Muscle layer of duodenum (tissue), 2 donors: ENCODE measurements around the gene CARD19.

Experiments used
- H3K27ac ChIP-seq: one replicate; pipeline ENCODE4 v1.7.0; 2013; ENCODE audit warnings: mild to moderate bottlenecking, low read length
- H3K27me3 ChIP-seq: one replicate; pipeline ENCODE4 v1.7.0; 2013; ENCODE audit warnings: low read depth, mild to moderate bottlenecking, control low read depth, low read length
- H3K36me3 ChIP-seq, 2 donors: one replicate each; pipeline ENCODE4 v1.7.0; 2013; ENCODE audit warnings: low read length in 2 of 2, control low read depth in 1 of 2, mild to moderate bottlenecking in 1 of 2; ENCODE audit not compliant: insufficient read depth in 2 of 2, control insufficient read depth in 1 of 2
- H3K4me1 ChIP-seq, 2 donors: one replicate each; pipeline ENCODE4 v1.7.0; 2013; ENCODE audit warnings: low read length in 2 of 2, mild to moderate bottlenecking in 2 of 2, control low read depth in 1 of 2, moderate library complexity in 1 of 2; ENCODE audit not compliant: insufficient read depth in 2 of 2, control insufficient read depth in 1 of 2
- H3K4me3 ChIP-seq, 2 donors: one replicate each; pipeline ENCODE4 v1.7.0; 2013; ENCODE audit warnings: low read length in 2 of 2, low read depth in 1 of 2, mild to moderate bottlenecking in 1 of 2
- H3K9me3 ChIP-seq, 2 donors: one replicate each; pipeline ENCODE4 v1.7.0; 2013; ENCODE audit warnings: low read length in 2 of 2, control low read depth in 1 of 2, mild to moderate bottlenecking in 1 of 2; ENCODE audit not compliant: control insufficient read depth in 1 of 2
- donor health status: healthy.

CARD19 gene

DNA sequence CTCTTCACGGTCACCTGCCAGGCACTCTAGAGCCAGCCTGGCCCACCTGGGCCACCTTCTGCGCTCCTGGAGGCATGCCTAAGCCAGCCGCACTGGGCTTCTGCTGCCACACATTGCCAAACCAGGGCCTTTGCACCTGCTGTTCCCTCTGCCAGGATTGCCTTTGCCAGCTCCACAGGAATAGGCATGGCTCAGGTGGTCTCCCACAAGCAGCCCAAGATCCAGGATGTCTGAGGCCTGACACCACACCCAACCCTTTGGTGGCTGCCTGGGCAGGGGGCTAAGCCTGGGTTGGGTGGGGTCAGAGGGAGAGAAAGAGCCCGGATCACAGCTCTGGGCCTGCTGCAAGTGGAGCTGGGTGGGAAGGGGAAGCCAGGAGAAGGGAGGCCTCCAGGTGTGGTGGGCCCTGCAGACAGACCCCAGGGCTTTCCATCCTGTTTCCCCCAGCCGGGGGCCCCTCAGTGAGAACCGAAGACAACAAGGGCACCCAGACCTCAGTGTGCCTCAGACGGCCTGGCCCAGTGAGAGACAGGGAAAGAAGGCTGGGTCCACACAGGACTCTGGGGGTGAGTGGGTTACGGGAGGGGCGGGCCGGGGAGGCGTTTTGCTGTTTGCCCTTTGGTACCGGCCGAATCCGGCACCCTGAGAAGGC is 38.2 kb upstream of the CARD19 start:
- Histone ChIP-seq H3K27ac (no peak overlapping the region), H3K27me3 (no peaks in the 10 kb centered on the region), H3K36me3 (no peaks in the 10 kb centered on the region), H3K9me3 (no peaks in the 10 kb centered on the region), H3K4me3 (peak overlapping the region in 1 of 2 donors; percentile 72), H3K4me1 (peaks cover 14 to 26% of the 10 kb centered on the region in 2 donors)

GRCh38 chr9:93058355-93059010 is 37.5 kb upstream of the CARD19 start, which contains the start of gene SUSD3:
Gene SUSD3, plus strand, starts transcription at chr9:93058701. Its CDS starts 42 bp downstream, at chr9:93058743.
- Histone ChIP-seq H3K36me3 (no peaks in the 10 kb centered on the region), H3K27ac (no peak within 1 kb of the TSS), H3K4me1 (peaks cover 14 to 26% of the 10 kb centered on the region in 2 donors), H3K9me3 (no peaks in the 10 kb centered on the region), H3K27me3 (no peaks in the 10 kb centered on the region), H3K4me3 (peak within 1 kb of the TSS; percentile 21 to 72)

DNA sequence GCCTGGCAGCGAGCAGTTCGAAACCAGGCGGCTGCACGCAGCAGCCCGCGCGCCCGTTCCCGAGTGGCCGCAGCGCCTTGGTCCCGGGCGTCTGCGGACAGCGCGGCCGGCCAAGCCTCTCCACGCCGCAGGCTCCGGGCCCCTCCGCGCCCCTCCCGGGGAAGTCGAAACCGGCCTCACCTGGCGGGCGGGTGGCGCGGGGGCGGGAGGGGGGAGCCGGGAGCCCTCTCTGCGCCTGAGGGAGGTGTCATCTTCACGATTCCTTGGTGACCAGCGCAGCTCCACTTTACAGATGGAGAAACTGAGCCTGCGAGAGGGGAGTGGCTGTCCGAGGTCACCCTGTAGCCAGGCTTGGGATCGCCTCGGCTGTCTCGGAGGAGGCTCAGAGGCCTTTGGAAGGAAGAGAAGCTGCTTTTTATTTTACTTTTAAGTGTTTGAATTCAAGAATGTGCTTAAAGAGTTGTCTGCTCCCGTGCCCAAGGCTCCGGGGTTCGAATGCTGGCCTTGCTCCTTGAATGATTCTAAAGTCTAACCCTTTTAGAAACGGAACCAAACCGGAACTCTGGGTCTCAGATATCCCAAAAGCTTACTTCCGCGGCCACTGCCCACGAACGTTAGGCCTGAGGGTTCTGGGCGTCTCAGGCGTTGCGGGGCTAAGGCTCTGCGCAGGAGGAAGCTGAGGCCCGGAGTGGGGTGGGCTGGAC is 36.9 kb upstream of the CARD19 start:
- no peaks in the 10 kb centered on the region for H3K9me3 ChIP-seq
- peak overlapping the region; percentile 21 to 72 for H3K4me3 ChIP-seq
- no peak overlapping the region for H3K27ac ChIP-seq
- H3K4me1 ChIP-seq = peaks cover 14 to 26% of the 10 kb centered on the region in 2 donors
- no peaks in the 10 kb centered on the region for H3K27me3 ChIP-seq
- H3K36me3 ChIP-seq = no peaks in the 10 kb centered on the region

DNA sequence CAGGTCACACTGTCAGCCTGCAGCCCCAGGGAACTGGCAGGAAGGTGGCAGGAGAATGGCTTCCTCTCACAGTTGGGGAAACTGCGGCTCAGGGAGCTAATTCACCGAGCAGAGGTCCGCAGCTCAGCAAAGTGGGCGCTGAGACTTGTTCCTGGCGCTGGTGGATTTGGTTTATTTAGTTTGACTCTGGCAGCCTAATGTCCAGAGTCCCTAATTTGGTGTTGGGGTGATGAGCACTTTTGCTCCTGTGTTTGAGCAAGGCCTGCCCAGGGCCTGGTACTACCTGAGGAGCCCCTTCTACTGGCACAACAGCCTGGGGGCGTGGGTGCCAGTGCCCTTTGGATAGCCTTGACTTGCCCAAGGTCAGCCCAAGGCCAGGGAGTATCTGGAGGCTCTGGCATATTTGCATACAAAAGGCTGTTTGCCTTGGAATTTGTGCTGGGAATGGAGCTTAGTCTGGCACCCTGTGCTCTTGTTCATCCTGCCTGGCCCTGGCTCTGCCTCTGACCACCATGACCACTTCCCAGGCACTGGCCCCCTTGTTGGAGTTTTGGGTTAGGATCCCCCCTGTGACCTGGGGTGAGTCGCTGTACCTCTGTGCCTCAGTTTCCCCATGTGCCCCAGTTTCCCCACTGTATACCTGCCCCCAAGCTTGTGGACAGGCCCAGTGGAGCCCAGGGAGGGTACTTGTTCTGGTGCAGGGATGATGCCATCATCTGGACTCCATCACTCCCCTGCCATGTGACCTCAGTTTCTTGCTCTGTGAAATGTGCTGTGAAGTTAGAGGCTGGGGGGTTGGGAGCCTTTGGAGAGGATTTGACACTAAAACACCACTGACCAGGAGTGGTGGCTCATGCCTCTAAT is 36.1 kb upstream of the CARD19 start:
- Histone ChIP-seq H3K4me3 (peak overlapping the region in 1 of 2 donors; percentile 21), H3K4me1 (peaks cover 14 to 26% of the 10 kb centered on the region in 2 donors), H3K36me3 (no peaks in the 10 kb centered on the region), H3K9me3 (no peaks in the 10 kb centered on the region), H3K27ac (no peak overlapping the region), H3K27me3 (no peaks in the 10 kb centered on the region)

DNA sequence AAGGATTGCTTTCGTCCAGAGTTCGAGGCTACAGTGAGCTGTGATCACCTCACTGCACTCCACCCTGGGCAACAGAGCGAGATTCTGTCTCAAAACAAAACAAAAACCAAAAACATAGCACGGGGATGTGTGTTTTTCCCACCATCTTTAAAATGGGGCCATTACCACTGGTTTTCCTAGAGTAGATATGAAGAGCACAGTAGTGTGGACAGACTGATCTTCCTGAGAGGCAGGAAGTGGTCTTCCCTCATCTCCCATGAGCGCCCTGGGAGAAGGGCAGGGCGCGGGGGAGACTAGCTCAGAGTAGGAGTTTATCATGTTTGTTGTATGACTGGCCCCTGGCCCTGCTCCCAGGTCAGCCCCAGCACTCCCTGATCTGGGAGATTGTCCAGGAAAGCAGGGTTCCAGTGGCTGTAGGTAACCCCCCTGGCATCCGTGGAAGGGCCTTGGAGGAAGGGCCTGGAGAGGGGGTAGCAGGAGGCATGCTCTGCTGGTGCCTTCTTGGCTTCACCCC is 35.2 kb upstream of the CARD19 start:
- H3K9me3 ChIP-seq = no peaks in the 10 kb centered on the region
- H3K36me3 ChIP-seq = no peaks in the 10 kb centered on the region
- H3K4me3 ChIP-seq = no peak overlapping the region
- peaks cover 14 to 26% of the 10 kb centered on the region in 2 donors for H3K4me1 ChIP-seq
- H3K27ac ChIP-seq = no peak overlapping the region
- H3K27me3 ChIP-seq = no peaks in the 10 kb centered on the region

GRCh38 chr9:93061260-93061751 is 34.7 kb upstream of the CARD19 start:
- no peaks in the 10 kb centered on the region for H3K9me3 ChIP-seq
- no peaks in the 10 kb centered on the region for H3K36me3 ChIP-seq
- H3K4me1 ChIP-seq = peaks cover 14 to 26% of the 10 kb centered on the region in 2 donors
- no peaks in the 10 kb centered on the region for H3K27me3 ChIP-seq
- H3K27ac ChIP-seq = no peak overlapping the region
- H3K4me3 ChIP-seq = no peak overlapping the region

- Histone ChIP-seq H3K36me3 (no peaks in the 10 kb centered on the region), H3K4me1 (peaks cover 14 to 24% of the 10 kb centered on the region in 2 donors), H3K4me3 (no peak overlapping the region), H3K27me3 (no peaks in the 10 kb centered on the region), H3K9me3 (no peaks in the 10 kb centered on the region), H3K27ac (no peak overlapping the region)
Measured at GRCh38 chr9:93061791-93062763, 33.9 kb upstream of the CARD19 start.

DNA sequence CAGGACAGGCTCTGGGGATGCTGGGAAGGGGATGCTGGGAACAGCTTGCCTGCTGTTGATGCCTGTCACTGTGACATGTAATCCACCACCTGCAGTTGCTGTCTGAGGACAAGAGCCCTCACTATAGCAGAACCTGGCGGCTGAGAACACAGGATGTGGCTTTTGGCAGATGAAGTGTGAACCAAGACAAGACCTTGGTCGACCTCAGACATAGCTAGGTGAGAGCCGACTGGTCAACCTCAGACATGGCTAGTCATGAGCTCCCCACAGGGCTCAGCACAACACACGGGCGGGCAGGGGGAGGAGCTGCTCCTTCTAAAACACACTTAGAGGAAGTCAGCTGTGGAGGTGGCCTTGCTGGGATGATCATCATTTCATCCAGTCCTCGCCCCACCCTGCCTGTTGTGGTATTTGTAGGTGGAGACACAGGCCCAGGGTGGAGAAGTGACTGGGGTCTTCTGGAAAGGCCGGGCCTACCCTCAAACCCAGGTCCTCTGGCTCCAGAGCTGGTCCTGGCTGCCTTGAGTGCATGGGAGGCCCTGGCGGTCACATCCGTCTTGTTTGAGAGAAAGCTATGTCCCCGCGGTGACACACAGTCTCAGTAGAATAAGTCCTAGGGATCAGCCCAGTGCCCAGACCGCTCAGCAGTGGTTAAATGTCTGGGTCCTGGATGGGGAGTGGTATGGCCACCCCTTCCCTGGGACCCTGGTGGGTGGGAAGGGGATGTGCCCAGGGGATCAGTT is 31.5 kb upstream of the CARD19 start:
- Histone ChIP-seq H3K4me3 (no peak overlapping the region), H3K27ac (no peak overlapping the region), H3K4me1 (peaks cover 10 to 14% of the 10 kb centered on the region in 2 donors), H3K27me3 (no peaks in the 10 kb centered on the region), H3K9me3 (no peaks in the 10 kb centered on the region), H3K36me3 (no peaks in the 10 kb centered on the region)

DNA sequence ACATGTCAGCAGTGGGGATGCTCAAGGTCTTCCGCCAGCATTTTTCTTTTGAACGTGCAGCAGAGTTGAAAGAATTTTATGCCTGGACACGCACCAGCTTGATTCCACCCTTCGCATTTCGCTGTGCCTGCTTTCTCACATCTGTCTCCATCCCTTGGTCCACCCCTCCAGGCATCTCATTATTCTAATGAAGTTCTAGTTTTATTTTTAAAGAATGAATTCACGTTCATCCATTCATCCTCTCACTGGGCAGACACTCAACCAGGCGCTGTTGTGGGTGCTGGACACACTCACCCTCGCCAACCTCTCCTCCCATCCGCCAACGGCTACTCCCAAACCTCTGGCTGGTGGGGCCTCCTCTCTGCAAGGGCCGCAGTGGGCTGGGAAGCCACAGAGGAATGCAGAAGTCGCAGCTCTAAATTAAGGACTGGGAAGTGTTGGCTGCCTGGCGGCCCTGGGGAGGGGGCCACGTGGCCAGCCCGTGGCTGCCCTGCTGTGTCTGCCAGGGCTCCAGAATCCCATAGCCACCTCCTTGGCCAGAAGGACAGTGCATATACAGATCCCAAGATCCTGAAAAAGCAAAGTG is 30.8 kb upstream of the CARD19 start:
- H3K36me3 ChIP-seq = no peaks in the 10 kb centered on the region
- peaks cover 3 to 14% of the 10 kb centered on the region in 2 donors for H3K4me1 ChIP-seq

More for the DNA sequence above, 30.8 kb upstream of the CARD19 start:
- H3K27me3 ChIP-seq = no peaks in the 10 kb centered on the region
- no peak overlapping the region for H3K4me3 ChIP-seq
- no peak overlapping the region for H3K27ac ChIP-seq
- H3K9me3 ChIP-seq = no peaks in the 10 kb centered on the region
